H9 (cell line): ENCODE results near the gene C3orf38. TPM values are rescaled to one million over a fixed set of nuclear protein-coding genes. Genes with fewer than 3 reads are reported as not detected.

ENCODE experiments used
- DNase-seq: peaks from one replicate; pipeline ENCODE4 v3.0.0-alpha.2; 2017
- H2AFZ ChIP-seq: one replicate; pipeline ENCODE4 v1.6.1; 2013; ENCODE audit warnings: mild to moderate bottlenecking, low read length, control low read depth, moderate library complexity
- H2AK5ac ChIP-seq: 2 replicates; pipeline ENCODE4 v1.6.1; 2013; ENCODE audit warnings: low read length, control low read depth, mixed read lengths; ENCODE audit not compliant: insufficient read length
- H2BK120ac ChIP-seq: one replicate; pipeline ENCODE4 v1.6.1; 2013; ENCODE audit warnings: low read depth, mild to moderate bottlenecking, low read length, control low read depth, inconsistent platforms; ENCODE audit not compliant: poor library complexity, severe bottlenecking
- H2BK12ac ChIP-seq: 2 replicates; pipeline ENCODE4 v1.6.1; 2013; ENCODE audit warnings: low read length, control low read depth, mixed read lengths, low read depth; ENCODE audit not compliant: insufficient read length
- H2BK15ac ChIP-seq: 2 replicates; pipeline ENCODE4 v1.6.1; 2013; ENCODE audit warnings: low read depth, low read length, control low read depth
- H2BK20ac ChIP-seq: one replicate; pipeline ENCODE4 v1.6.1; 2013; ENCODE audit warnings: low read depth, mild to moderate bottlenecking, low read length, control low read depth, inconsistent platforms; ENCODE audit not compliant: poor library complexity, severe bottlenecking
- H2BK5ac ChIP-seq: 2 replicates; pipeline ENCODE4 v1.6.1; 2013; ENCODE audit warnings: low read length, control low read depth, mixed read lengths; ENCODE audit not compliant: insufficient read length
- H3K14ac ChIP-seq: 2 replicates; pipeline ENCODE4 v1.6.1; 2013; ENCODE audit warnings: low read length, control low read depth; ENCODE audit not compliant: insufficient read depth
- H3K18ac ChIP-seq: 2 replicates; pipeline ENCODE4 v1.6.1; 2013; ENCODE audit warnings: low read depth, mild to moderate bottlenecking, mixed read lengths, low read length, control low read depth; ENCODE audit not compliant: insufficient read length
- H3K23ac ChIP-seq: 2 replicates; pipeline ENCODE4 v1.6.1; 2013; ENCODE audit warnings: low read length, control low read depth, mixed read lengths, low read depth; ENCODE audit not compliant: insufficient read length
- H3K23me2 ChIP-seq: 2 replicates; pipeline ENCODE4 v1.6.1; 2013; ENCODE audit warnings: low read depth, mild to moderate bottlenecking, mixed read lengths, low read length, control low read depth; ENCODE audit not compliant: insufficient read length, poor library complexity, severe bottlenecking
- H3K27ac ChIP-seq: 2 replicates; pipeline ENCODE4 v1.5.1; 2013; ENCODE audit warnings: low read length, control low read depth, mixed read lengths, low read depth; ENCODE audit not compliant: insufficient read length
- H3K27me3 ChIP-seq: 2 replicates; pipeline ENCODE4 v1.6.1; 2013; ENCODE audit warnings: low read length, control low read depth, inconsistent platforms; ENCODE audit not compliant: insufficient read depth
- H3K4ac ChIP-seq: 2 replicates; pipeline ENCODE4 v1.6.1; 2013; ENCODE audit warnings: low read depth, mild to moderate bottlenecking, control low read depth, inconsistent platforms, low read length, moderate library complexity
- H3K4me1 ChIP-seq: 2 replicates; pipeline ENCODE4 v1.6.1; 2013; ENCODE audit warnings: low read length, control low read depth, inconsistent platforms; ENCODE audit not compliant: insufficient read depth
- H3K4me2 ChIP-seq: 2 replicates; pipeline ENCODE4 v1.6.1; 2013; ENCODE audit warnings: low read length, control low read depth, mixed read lengths; ENCODE audit not compliant: insufficient read length, insufficient read depth
- H3K56ac ChIP-seq: 2 replicates; pipeline ENCODE4 v1.6.1; 2013; ENCODE audit warnings: low read depth, mild to moderate bottlenecking, mixed read lengths, low read length, control low read depth; ENCODE audit not compliant: insufficient read length
- H3K79me1 ChIP-seq: 2 replicates; pipeline ENCODE4 v1.6.1; 2013; ENCODE audit warnings: low read depth, mild to moderate bottlenecking, moderate library complexity, low read length, control low read depth, inconsistent platforms; ENCODE audit not compliant: insufficient read depth, poor library complexity, severe bottlenecking
- H3K79me2 ChIP-seq: 2 replicates; pipeline ENCODE4 v1.6.1; 2013; ENCODE audit warnings: low read length, control low read depth, inconsistent platforms; ENCODE audit not compliant: insufficient read depth
- H3K9ac ChIP-seq: 2 replicates; pipeline ENCODE4 v1.6.1; 2013; ENCODE audit warnings: low read length, control low read depth, mixed read lengths; ENCODE audit not compliant: insufficient read length; ENCODE audit errors: extremely low read depth
- H3K9me3 ChIP-seq: one replicate; pipeline ENCODE4 v1.6.1; 2013; ENCODE audit warnings: low read depth, low read length, inconsistent platforms; ENCODE audit not compliant: control insufficient read depth
- H3T11ph ChIP-seq: one replicate; pipeline ENCODE4 v1.6.1; 2013; ENCODE audit warnings: mild to moderate bottlenecking, low read length, control low read depth, inconsistent platforms
- H4K20me1 ChIP-seq: one replicate; pipeline ENCODE4 v1.6.1; 2013; ENCODE audit not compliant: control insufficient read depth, insufficient read length, insufficient read depth
- H4K5ac ChIP-seq: 2 replicates; pipeline ENCODE4 v1.6.1; 2013; ENCODE audit warnings: low read depth, mild to moderate bottlenecking, mixed read lengths, low read length, control low read depth; ENCODE audit not compliant: insufficient read length
- H4K8ac ChIP-seq: replicated peaks from 2 replicates; pipeline ENCODE4 v1.6.1; 2013; ENCODE audit warnings: low read length, control low read depth, mixed read lengths, low read depth; ENCODE audit not compliant: insufficient read length
- H4K91ac ChIP-seq: 2 replicates; pipeline ENCODE4 v1.6.1; 2013; ENCODE audit warnings: low read depth, mild to moderate bottlenecking, moderate library complexity, mixed read lengths, low read length, control low read depth; ENCODE audit not compliant: insufficient read length
- H3K27ac Mint-ChIP-seq, 3 experiments: 2 replicates in 2 of 3; 3 replicates in 1 of 3; pipeline ENCODE4 v1.8.0; 2020 to 2021; ENCODE audit warnings: mixed read lengths in 3 of 3, mild to moderate bottlenecking in 1 of 3, moderate library complexity in 1 of 3
- H3K27me3 Mint-ChIP-seq: 2 replicates; pipeline ENCODE4 v1.8.0; 2021; ENCODE audit warnings: low read depth, mild to moderate bottlenecking, moderate library complexity, mixed read lengths
- H3K36me3 Mint-ChIP-seq, 3 experiments: 2 replicates in 2 of 3; 3 replicates in 1 of 3; pipeline ENCODE4 v1.8.0; 2020 to 2021; ENCODE audit warnings: low read depth in 3 of 3, mixed read lengths in 3 of 3; ENCODE audit not compliant: insufficient read depth in 1 of 3
- H3K4me1 Mint-ChIP-seq, 2 experiments: 2 replicates each; pipeline ENCODE4 v1.8.0; 2020; ENCODE audit warnings: mixed read lengths in 2 of 2
- H3K4me3 Mint-ChIP-seq, 2 experiments: 2 replicates in 1 of 2; 3 replicates in 1 of 2; pipeline ENCODE4 v1.8.0; 2020 to 2021; ENCODE audit warnings: mild to moderate bottlenecking in 2 of 2, mixed read lengths in 2 of 2, moderate library complexity in 1 of 2
- H3K9me3 Mint-ChIP-seq, 2 experiments: 2 replicates in 1 of 2; 3 replicates in 1 of 2; pipeline ENCODE4 v1.8.0; 2020; ENCODE audit warnings: mild to moderate bottlenecking in 2 of 2, mixed read lengths in 2 of 2, moderate library complexity in 1 of 2
- WGBS: extraction: QIAGEN DNeasy Blood & Tissue Kit; methylation state at CpG from one replicate; pipeline ENCODE4 v1.1.7; 2013; ENCODE audit warnings: missing lambda C conversion rate, low lambda C conversion rate, mixed read lengths; ENCODE audit not compliant: insufficient read length; ENCODE audit errors: extremely low coverage; 5-methylcytosine and 5-hydroxymethylcytosine counted together
- total RNA-seq: library from RNA; stranded (reverse); gene quantifications from 2 replicates; pipeline ENCODE4 v1.2.1, GENCODE V29; 2021
- TF ChIP-seq, protein P1 (sequence below): fragments of 200-600 bp; sonication (generic); conservative IDR thresholded peaks from 3 replicates; pipeline ENCODE4 v1.8.0; 2021; ENCODE audit warnings: antibody characterized with exemption, mild to moderate bottlenecking

The C3orf38 gene
- total RNA-seq, 1 experiment from 2014 or later, result 36.6 TPM

DNA sequence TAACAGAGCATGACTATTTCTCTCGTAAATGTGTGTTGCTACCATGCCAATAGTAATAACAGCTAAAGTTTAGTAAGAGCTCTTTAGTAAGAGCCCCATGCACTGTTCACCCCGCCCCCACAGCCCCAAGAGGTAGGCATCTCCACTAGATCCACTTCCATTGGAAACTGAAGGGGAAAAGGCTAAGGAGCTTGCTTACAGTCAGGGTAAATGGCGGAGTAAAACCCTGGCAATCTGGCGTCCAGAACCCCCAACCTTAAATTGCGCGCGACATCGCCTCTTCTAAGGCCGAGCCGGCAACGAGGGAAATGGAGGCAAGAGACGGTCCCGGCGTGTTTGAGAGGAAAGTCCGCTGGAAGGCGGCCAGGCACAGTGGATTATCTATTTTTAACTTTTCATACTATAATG is 654 bp upstream of the C3orf38 start:
- peak overlapping the region; percentile 65 for H3K27ac ChIP-seq
- DNase-seq, result no peak

More for the DNA sequence above, 654 bp upstream of the C3orf38 start:
- Histone ChIP-seq H3K18ac (peak overlapping the region; percentile 72), H2BK5ac (no peak overlapping the region), H3K4me2 (peak overlapping the region; percentile 70), H3K79me2 (peaks cover 17% of the 10 kb centered on the region; the same call in 1 of the 2 replicates), H3K9ac (peak overlapping the region; percentile 94), H2BK20ac (no peak overlapping the region), H3K27me3 (no peaks in the 10 kb centered on the region), H4K8ac (no peak overlapping the region), H3K56ac (no peak overlapping the region), H4K20me1 (no peaks in the 10 kb centered on the region), H3K23ac (no peak overlapping the region), H3K79me1 (no peaks in the 10 kb centered on the region), H2BK15ac (no peak overlapping the region), H3K4me1 (no peaks in the 10 kb centered on the region), H2BK120ac (no peak overlapping the region), H2BK12ac (no peak overlapping the region), H2AK5ac (no peak overlapping the region), H3T11ph (no peak overlapping the region), H4K5ac (peak overlapping the region; percentile 84), H3K4ac (no peak overlapping the region), H2AFZ (peak overlapping the region; percentile 53), H3K9me3 (no peaks in the 10 kb centered on the region), H3K23me2 (no peaks in the 10 kb centered on the region), H4K91ac (no peak overlapping the region), H3K14ac (peak overlapping the region; percentile 97; the same call in 1 of the 2 replicates)
- Mint-ChIP-seq H3K4me1 (peaks cover 18 to 23% of the 10 kb centered on the region in 2 experiments), H3K27ac (peak overlapping the region; percentile 98 to 99 (median 99)), H3K4me3 (peak overlapping the region; percentile 95 to 96), H3K27me3 (no peaks in the 10 kb centered on the region; the same call in 1 of the 2 replicates), H3K9me3 (no peaks in the 10 kb centered on the region; a peak in 1 of 5 replicates), H3K36me3 (peaks cover 4 to 15% (median 10%) of the 10 kb centered on the region in 3 experiments; a peak in 6 of 7 replicates)
- WGBS, result no CpG with 5 or more reads among the region's 16 CpGs
- TF ChIP-seq, protein P1, sequence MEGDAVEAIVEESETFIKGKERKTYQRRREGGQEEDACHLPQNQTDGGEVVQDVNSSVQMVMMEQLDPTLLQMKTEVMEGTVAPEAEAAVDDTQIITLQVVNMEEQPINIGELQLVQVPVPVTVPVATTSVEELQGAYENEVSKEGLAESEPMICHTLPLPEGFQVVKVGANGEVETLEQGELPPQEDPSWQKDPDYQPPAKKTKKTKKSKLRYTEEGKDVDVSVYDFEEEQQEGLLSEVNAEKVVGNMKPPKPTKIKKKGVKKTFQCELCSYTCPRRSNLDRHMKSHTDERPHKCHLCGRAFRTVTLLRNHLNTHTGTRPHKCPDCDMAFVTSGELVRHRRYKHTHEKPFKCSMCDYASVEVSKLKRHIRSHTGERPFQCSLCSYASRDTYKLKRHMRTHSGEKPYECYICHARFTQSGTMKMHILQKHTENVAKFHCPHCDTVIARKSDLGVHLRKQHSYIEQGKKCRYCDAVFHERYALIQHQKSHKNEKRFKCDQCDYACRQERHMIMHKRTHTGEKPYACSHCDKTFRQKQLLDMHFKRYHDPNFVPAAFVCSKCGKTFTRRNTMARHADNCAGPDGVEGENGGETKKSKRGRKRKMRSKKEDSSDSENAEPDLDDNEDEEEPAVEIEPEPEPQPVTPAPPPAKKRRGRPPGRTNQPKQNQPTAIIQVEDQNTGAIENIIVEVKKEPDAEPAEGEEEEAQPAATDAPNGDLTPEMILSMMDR, result no peak
